GM21423 (cell line): ENCODE measurements around the gene CEP44.

Experiments used
- ATAC-seq: cut with Tn5 transposase; IDR thresholded peaks from one replicate; pipeline ENCODE4 v1.9.1; 2021; ENCODE audit warnings: mild to moderate bottlenecking, moderate library complexity; ENCODE audit not compliant: unreplicated experiment

The CEP44 gene

GRCh38 chr4:174283507-174284471 is at the start of gene CEP44, which contains the start of gene FBXO8:
Gene CEP44, plus strand, starts transcription at chr4:174283911. Its CDS starts 15,211 bp downstream, at chr4:174299122.
Gene FBXO8, minus strand, starts transcription at chr4:174283667. Its CDS starts 20,575 bp downstream, at chr4:174263092.
- ATAC-seq, result peak; percentile 59

- ATAC-seq, result no peak
Observed at GRCh38 chr4:174236359-174236758, 47.4 kb upstream of the CEP44 start.

- ATAC-seq, result no peak
Observed at GRCh38 chr4:174241162-174241561, 42.5 kb upstream of the CEP44 start.

GRCh38 chr4:174244441-174244840 is 39.3 kb upstream of the CEP44 start:
- ATAC-seq, result no peak

GRCh38 chr4:174245714-174246113 is 38.0 kb upstream of the CEP44 start:
- no peak for ATAC-seq

GRCh38 chr4:174248407-174248806 is 35.3 kb upstream of the CEP44 start:
- no peak for ATAC-seq

- no peak for ATAC-seq
Observed at GRCh38 chr4:174252412-174252811, 31.3 kb upstream of the CEP44 start.

- no peak for ATAC-seq
Observed at GRCh38 chr4:174254613-174255012, 29.1 kb upstream of the CEP44 start.

- ATAC-seq, result no peak
Observed at GRCh38 chr4:174255374-174255773, 28.3 kb upstream of the CEP44 start.

GRCh38 chr4:174255786-174256185 is 27.9 kb upstream of the CEP44 start:
- ATAC-seq, result no peak

- ATAC-seq, result no peak
Observed at GRCh38 chr4:174256277-174256713, 27.4 kb upstream of the CEP44 start.

- no peak for ATAC-seq
Observed at GRCh38 chr4:174259580-174259979, 24.1 kb upstream of the CEP44 start.

- ATAC-seq, result peak; percentile 75
Observed at GRCh38 chr4:174260099-174260498, 23.6 kb upstream of the CEP44 start.

GRCh38 chr4:174261432-174261831 is 22.3 kb upstream of the CEP44 start:
- ATAC-seq, result peak; percentile 40

- ATAC-seq, result no peak
Observed at GRCh38 chr4:174262624-174263444, 20.9 kb upstream of the CEP44 start.

- no peak for ATAC-seq
Observed at GRCh38 chr4:174263445-174263736, 20.3 kb upstream of the CEP44 start.

GRCh38 chr4:174265916-174266315 is 17.8 kb upstream of the CEP44 start:
- ATAC-seq, result no peak

GRCh38 chr4:174266416-174266815 is 17.3 kb upstream of the CEP44 start:
- ATAC-seq, result no peak

- ATAC-seq, result no peak
Observed at GRCh38 chr4:174273930-174274329, 9.8 kb upstream of the CEP44 start.

GRCh38 chr4:174274436-174274835 is 9.3 kb upstream of the CEP44 start:
- ATAC-seq, result no peak

GRCh38 chr4:174275101-174275500 is 8.6 kb upstream of the CEP44 start:
- ATAC-seq, result no peak

GRCh38 chr4:174277433-174277832 is 6.3 kb upstream of the CEP44 start:
- ATAC-seq, result no peak
